ENCODE measurements around the gene ST3GAL3. TPM values are rescaled to one million over a fixed set of nuclear protein-coding genes. Genes with fewer than 3 reads are reported as not detected.
A peak's percentile ranks its signal among the peaks of the same experiment; 100 is the strongest.

ST3GAL3 gene
- total RNA-seq, 2 donors from 2014 or later: 21.8 to 23.7 TPM

- no peak overlapping the region for H3K4me3 Mint-ChIP-seq
- no peaks in the 10 kb centered on the region for H3K27me3 Mint-ChIP-seq
- H3K9me3 Mint-ChIP-seq: peaks cover 6% of the 10 kb centered on the region
- H3K27ac Mint-ChIP-seq: no peak overlapping the region
- peaks cover 45% of the 10 kb centered on the region for H3K36me3 Mint-ChIP-seq (ENCODE audit: low read depth)
- ATAC-seq (replicated peaks): no peak
- H3K4me1 Mint-ChIP-seq: peaks cover 3% of the 10 kb centered on the region
Measured at GRCh38 chr1:43844114-43844513, 136.8 kb downstream of the ST3GAL3 start.

DNA sequence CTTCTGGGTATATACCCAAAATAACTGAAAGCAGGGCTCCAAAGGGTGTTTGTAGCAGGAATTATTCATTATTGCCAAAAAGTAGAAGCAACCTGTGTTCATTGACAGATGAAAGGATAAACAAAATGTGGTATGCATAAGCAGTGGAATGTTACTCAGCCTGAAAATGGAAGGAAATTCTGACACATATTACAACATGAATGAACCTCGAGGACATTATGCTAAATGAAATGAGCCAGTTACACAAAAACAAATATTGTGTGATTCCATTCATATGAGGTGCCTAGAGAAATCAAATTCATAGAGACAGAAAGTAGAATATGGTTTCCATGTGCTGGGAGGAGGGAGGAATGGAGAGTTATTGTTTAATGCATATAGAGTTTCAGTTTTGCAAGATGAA lies 140.0 kb downstream of the ST3GAL3 start:
- Mint-ChIP-seq H3K27me3 (no peaks in the 10 kb centered on the region), H3K4me1 (peaks cover 3% of the 10 kb centered on the region), H3K4me3 (no peak overlapping the region), H3K9me3 (peaks cover under 1% of the 10 kb centered on the region), H3K36me3 (ENCODE audit: low read depth) (peaks cover 14% of the 10 kb centered on the region), H3K27ac (peak overlapping the region; percentile 13)
- ATAC-seq (replicated peaks): peak; percentile 63

DNA sequence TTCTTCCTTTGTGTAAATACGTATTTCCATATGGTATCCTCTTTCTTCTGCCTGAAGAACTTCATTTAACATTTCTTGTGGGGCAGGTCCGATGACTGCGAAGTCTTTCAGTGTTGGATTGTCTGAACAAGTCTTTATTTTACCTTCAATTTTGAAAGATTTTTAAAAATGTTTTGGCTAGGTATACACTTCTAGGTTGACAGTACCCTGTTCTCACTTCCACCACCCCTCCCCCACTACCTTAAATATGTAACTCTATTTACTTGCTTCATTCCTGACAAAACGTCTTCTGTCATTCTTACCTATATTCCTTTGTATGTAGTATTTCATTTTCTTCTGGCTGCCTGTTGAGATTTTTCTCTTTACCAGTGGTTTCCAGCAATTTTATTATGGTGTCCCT lies 140.5 kb downstream of the ST3GAL3 start:
- ATAC-seq (replicated peaks): no peak
- Mint-ChIP-seq H3K27ac (no peak overlapping the region), H3K4me1 (peaks cover 3% of the 10 kb centered on the region), H3K9me3 (no peaks in the 10 kb centered on the region), H3K4me3 (no peak overlapping the region), H3K36me3 (ENCODE audit: low read depth) (peaks cover 9% of the 10 kb centered on the region), H3K27me3 (no peaks in the 10 kb centered on the region)

DNA sequence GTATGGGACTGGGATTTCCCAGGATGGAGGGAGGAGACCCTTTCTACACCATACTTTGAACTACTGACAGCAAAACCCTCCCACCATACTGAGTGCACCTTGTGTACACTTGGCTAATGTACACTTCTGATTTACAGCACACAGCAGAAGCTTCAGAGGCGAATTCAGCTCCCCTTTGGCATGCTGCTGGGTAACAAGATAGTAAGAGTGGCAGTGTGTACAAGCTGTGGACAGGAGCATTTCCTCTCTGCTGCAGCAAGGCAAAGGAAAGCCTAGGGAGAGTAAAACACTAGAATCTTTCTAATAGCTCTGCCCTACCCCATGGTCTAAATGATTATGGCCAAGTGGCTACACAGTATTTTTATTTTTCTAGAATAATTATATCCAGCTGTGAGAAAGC lies 142.3 kb downstream of the ST3GAL3 start:
- Mint-ChIP-seq H3K4me3 (no peak overlapping the region), H3K36me3 (ENCODE audit: low read depth) (peaks cover 2% of the 10 kb centered on the region), H3K27me3 (no peaks in the 10 kb centered on the region), H3K9me3 (no peaks in the 10 kb centered on the region), H3K27ac (no peak overlapping the region), H3K4me1 (peaks cover 10% of the 10 kb centered on the region)
- no peak for ATAC-seq (replicated peaks)

DNA sequence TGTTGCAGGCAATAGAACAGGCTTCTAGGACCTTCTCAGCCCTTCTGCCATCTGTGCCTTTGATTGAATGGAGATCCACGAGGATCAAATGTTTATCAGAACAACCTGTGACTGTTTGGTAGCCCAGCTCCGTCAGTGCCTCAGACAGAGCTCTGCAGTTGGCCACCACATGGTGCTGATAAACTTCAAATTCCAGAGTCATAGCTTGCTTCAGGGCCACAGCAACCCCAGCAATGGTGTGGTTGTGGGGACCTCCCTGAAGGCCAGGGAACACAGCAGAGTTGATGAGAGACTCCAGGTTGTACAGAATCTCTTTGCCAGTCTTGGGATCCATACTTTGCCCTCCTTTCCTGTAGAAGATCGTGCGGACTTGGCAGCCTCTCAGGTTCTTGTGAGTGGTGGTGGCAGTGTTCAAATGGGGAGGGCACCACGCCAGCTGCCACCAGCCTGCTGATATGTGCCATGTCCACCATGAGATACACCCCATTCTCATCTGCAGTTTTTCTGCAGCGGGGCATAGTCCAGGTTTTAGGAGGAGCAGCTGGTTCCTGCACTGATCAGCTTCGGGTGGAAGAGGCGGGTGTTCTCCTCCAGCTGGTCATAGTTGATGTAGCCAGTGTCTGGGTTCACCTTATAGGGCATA lies 143.4 kb downstream of the ST3GAL3 start:
- Mint-ChIP-seq H3K9me3 (no peaks in the 10 kb centered on the region), H3K27ac (no peak overlapping the region), H3K4me1 (peaks cover 11% of the 10 kb centered on the region), H3K27me3 (no peaks in the 10 kb centered on the region), H3K36me3 (ENCODE audit: low read depth) (peaks cover 7% of the 10 kb centered on the region), H3K4me3 (no peak overlapping the region)
- no peak for ATAC-seq (replicated peaks)

- no peaks in the 10 kb centered on the region for H3K27me3 Mint-ChIP-seq
- no peak overlapping the region for H3K4me3 Mint-ChIP-seq
- H3K4me1 Mint-ChIP-seq: peaks cover 11% of the 10 kb centered on the region
- H3K36me3 Mint-ChIP-seq (ENCODE audit: low read depth): peaks cover 7% of the 10 kb centered on the region
- H3K27ac Mint-ChIP-seq: no peak overlapping the region
- no peak for ATAC-seq (replicated peaks)
- H3K9me3 Mint-ChIP-seq: no peaks in the 10 kb centered on the region
Measured at GRCh38 chr1:43851561-43852338, 144.4 kb downstream of the ST3GAL3 start.

DNA sequence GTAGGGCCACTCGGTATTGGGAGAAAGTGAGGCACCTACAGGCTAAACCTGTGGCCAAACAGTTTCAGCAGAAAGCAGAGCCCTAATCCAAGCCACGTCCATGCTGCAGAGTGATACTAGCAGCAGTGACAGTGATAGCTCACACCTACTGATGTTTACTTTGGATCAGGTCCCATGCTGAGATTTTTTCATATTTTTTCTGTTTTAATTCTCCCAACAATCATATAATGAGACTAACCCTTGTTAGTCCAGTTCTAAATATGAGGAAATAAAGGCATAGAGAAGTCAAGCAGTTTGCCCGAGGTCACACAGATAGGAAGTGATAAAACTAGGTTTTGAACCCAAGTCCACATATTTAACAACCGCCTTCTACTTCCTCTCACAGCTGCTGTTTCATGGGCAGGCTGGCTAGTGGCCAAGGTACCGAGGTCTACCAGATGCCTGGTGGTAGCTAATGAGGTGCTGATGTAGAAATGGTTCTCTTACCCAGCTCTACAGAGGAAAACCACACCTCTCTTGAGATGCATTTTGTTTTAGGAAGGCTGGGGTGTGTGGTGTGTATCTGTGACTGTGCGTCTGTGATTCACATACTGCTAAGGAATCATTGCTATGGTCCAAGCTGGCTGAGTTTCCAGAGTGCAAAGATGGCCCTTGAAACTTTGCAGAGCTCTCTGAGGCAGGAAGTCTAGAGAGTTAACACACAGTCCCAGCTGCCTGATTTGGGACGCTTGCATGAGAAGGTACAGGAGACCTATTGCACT lies 146.0 kb downstream of the ST3GAL3 start:
- peak; percentile 38 for ATAC-seq (replicated peaks)
- H3K4me1 Mint-ChIP-seq: peaks cover 8% of the 10 kb centered on the region
- no peaks in the 10 kb centered on the region for H3K27me3 Mint-ChIP-seq
- H3K27ac Mint-ChIP-seq: no peak overlapping the region
- H3K9me3 Mint-ChIP-seq: no peaks in the 10 kb centered on the region
- H3K36me3 Mint-ChIP-seq (ENCODE audit: low read depth): peaks cover 7% of the 10 kb centered on the region
- H3K4me3 Mint-ChIP-seq: no peak overlapping the region

GRCh38 chr1:43854473-43854872 lies 147.1 kb downstream of the ST3GAL3 start:
- no peak for ATAC-seq (replicated peaks)
- Mint-ChIP-seq H3K27me3 (no peaks in the 10 kb centered on the region), H3K4me1 (peaks cover 8% of the 10 kb centered on the region), H3K4me3 (no peak overlapping the region), H3K27ac (no peak overlapping the region), H3K36me3 (ENCODE audit: low read depth) (peaks cover 7% of the 10 kb centered on the region), H3K9me3 (no peaks in the 10 kb centered on the region)

DNA sequence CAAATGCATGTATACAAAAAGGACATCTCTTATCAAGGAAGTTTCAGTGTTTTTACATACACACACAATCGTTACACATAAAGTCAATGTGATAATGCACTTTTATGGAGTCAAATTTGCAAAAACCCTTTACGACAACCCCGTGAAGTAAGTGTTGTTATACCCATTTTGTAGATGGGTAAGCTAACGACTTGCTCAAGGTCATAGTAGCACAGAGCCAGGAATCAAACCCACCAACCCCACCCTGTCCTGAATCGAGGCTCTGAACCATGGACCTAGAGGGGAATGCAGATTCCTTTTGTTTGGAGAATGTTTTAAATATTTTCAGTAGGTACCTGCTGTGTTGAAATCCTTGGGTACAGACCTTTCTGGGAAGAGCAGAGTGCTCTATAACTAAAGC lies 148.9 kb downstream of the ST3GAL3 start:
- Mint-ChIP-seq H3K4me1 (peaks cover 8% of the 10 kb centered on the region), H3K4me3 (no peak overlapping the region), H3K27ac (no peak overlapping the region), H3K9me3 (no peaks in the 10 kb centered on the region), H3K36me3 (ENCODE audit: low read depth) (peaks cover 7% of the 10 kb centered on the region), H3K27me3 (no peaks in the 10 kb centered on the region)
- ATAC-seq (replicated peaks): no peak

GRCh38 chr1:43857163-43857562 lies 149.8 kb downstream of the ST3GAL3 start:
- H3K4me3 Mint-ChIP-seq: no peak overlapping the region
- no peaks in the 10 kb centered on the region for H3K27me3 Mint-ChIP-seq
- no peaks in the 10 kb centered on the region for H3K9me3 Mint-ChIP-seq
- H3K4me1 Mint-ChIP-seq: peaks cover 8% of the 10 kb centered on the region
- peaks cover 10% of the 10 kb centered on the region for H3K36me3 Mint-ChIP-seq (ENCODE audit: low read depth)
- H3K27ac Mint-ChIP-seq: no peak overlapping the region
- no peak for ATAC-seq (replicated peaks)

GRCh38 chr1:43858324-43858723 lies 151.0 kb downstream of the ST3GAL3 start:
- ATAC-seq (replicated peaks): no peak
- no peak overlapping the region for H3K27ac Mint-ChIP-seq
- peaks cover 13% of the 10 kb centered on the region for H3K36me3 Mint-ChIP-seq (ENCODE audit: low read depth)
- H3K27me3 Mint-ChIP-seq: no peaks in the 10 kb centered on the region
- no peak overlapping the region for H3K4me3 Mint-ChIP-seq
- peaks cover 8% of the 10 kb centered on the region for H3K4me1 Mint-ChIP-seq
- H3K9me3 Mint-ChIP-seq: no peaks in the 10 kb centered on the region

DNA sequence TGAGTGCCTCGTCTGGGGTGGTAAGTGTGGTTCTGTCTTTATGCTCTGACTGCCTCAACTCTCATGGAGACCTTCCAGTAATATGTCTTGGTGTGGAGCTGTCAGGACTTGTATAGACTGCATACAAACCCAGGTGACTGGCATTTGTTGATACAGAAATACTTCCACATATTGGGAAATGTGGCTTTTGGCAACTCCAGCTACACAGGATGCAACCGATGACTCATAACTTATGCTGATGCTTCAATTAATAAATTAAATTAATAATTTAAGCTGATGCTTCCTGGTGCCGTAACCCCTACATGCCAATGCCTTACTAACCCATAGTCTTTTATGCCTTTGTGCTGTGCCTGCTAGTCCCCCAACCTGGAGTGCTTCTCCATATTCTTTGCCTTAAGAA lies 154.0 kb downstream of the ST3GAL3 start:
- no peak overlapping the region for H3K4me3 Mint-ChIP-seq
- H3K36me3 Mint-ChIP-seq (ENCODE audit: low read depth): peaks cover 5% of the 10 kb centered on the region
- no peak for ATAC-seq (replicated peaks)
- H3K27ac Mint-ChIP-seq: no peak overlapping the region
- H3K27me3 Mint-ChIP-seq: no peaks in the 10 kb centered on the region
- H3K4me1 Mint-ChIP-seq: peaks cover 14% of the 10 kb centered on the region
- no peaks in the 10 kb centered on the region for H3K9me3 Mint-ChIP-seq

DNA sequence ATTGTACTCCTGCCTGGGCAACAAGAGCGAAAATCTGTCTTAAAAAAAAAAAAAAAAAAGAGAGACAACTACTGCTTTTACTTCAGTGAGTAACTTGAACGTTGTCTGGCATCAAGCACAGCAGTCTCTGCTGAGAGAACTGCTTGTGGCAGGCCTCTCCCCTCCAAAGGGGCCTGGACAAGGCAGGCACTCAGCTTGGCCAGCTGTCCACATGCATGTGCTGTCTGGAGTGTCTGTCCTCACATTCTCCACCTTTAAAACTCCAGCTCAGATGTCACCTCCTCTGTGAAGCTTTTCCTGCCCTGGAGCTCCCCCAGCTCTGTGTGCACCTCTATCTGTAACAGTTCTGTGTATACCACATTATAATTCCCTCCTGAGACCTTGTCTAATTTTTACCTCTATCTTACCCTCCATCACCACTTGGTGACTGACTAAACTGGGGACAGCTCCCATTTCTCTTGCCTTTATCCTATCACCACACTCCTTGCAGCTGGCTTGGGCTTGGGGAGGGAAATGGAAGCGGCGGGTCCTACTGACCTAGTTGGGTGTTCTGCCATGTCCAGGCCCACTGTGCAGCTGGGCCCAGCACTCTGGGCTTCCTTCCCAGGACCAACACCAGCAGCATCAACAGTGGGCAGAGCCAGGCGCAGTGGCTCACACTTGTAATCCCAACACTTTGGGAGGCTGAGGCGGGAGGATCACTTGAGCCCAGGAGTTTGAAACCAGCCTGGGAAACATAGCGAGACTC lies 154.8 kb downstream of the ST3GAL3 start:
- Mint-ChIP-seq H3K9me3 (no peaks in the 10 kb centered on the region), H3K4me1 (peaks cover 14% of the 10 kb centered on the region), H3K36me3 (ENCODE audit: low read depth) (peaks cover 5% of the 10 kb centered on the region), H3K27ac (peak overlapping the region; percentile 38), H3K27me3 (no peaks in the 10 kb centered on the region), H3K4me3 (no peak overlapping the region)
- ATAC-seq (replicated peaks): no peak
